ENCODE results near the gene CSNK1E.

GRCh38 chr22:38255697-38256096 is 61.5 kb downstream of the CSNK1E start:
- TF ChIP-seq, protein P1, sequence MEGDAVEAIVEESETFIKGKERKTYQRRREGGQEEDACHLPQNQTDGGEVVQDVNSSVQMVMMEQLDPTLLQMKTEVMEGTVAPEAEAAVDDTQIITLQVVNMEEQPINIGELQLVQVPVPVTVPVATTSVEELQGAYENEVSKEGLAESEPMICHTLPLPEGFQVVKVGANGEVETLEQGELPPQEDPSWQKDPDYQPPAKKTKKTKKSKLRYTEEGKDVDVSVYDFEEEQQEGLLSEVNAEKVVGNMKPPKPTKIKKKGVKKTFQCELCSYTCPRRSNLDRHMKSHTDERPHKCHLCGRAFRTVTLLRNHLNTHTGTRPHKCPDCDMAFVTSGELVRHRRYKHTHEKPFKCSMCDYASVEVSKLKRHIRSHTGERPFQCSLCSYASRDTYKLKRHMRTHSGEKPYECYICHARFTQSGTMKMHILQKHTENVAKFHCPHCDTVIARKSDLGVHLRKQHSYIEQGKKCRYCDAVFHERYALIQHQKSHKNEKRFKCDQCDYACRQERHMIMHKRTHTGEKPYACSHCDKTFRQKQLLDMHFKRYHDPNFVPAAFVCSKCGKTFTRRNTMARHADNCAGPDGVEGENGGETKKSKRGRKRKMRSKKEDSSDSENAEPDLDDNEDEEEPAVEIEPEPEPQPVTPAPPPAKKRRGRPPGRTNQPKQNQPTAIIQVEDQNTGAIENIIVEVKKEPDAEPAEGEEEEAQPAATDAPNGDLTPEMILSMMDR (IDR thresholded peaks at IDR 0.05), result no peak
- no peak for TF ChIP-seq POLR2A (IDR thresholded peaks at IDR 0.05)
